GM21529 (cell line): Measurements from ENCODE around the gene CASP6.

Experiments used
- ATAC-seq: cut with Tn5 transposase; IDR thresholded peaks from one replicate; pipeline ENCODE4 v1.9.1; 2021; ENCODE audit not compliant: unreplicated experiment

Gene CASP6

DNA sequence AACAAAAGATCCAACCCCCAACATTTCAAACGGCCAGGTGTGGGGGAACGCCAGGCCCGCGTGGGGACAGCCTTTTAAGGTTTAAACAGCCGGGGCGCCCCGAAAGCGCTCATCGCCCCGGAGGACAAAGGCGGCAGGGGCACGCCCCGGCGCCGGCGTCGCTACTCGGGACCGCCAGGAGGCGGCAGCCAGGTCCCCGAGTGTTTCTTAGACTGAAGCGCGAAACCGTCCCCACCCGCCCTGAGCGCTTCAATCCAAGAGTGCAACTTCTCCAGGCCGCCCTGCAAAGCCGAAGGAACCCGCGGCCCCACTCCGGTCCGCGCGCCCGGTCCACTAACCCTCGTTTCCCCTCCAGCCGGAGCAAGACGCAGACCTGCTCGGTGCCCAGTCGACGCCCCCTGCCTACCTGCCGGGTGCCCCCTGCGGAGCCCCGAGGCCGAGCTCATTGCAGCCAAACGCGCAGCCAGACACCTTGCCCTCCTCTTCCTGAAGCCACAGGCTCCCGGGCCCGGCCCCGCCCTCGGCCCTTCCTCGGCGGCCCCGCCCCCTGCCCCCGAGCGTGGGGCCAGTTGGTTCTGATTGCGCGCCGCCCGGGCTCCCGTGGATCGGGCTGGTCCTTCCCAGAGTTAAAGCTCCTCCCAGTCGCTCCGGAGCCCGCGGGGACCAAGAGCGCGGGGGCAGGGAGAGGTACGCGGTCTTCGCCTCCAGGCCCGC lies at the start of gene CASP6:
Gene CASP6 (minus strand): TSS at position 496 of the 714 bp plus-strand sequence. CDS start 50 bp downstream, at position 446.
- ATAC-seq: peak; percentile 74

DNA sequence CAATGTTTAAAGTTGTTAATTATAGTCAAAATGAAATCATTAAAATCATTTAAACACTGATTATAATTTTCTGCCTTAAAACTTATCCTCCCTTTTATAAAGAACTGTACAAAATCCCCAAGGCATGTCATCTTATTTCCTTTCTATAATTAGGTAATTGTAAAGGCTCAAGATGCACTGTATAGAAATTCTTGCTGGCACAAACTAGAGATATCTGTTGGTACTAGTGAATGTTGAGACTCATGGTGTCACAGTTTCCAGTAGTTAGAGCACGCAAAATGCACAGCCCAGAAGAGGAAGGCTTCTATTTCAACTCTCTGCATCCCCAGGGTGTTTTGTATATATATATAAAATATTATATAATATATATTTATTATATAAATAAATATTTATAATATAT lies 49.3 kb upstream of the CASP6 start:
- ATAC-seq: no peak

DNA sequence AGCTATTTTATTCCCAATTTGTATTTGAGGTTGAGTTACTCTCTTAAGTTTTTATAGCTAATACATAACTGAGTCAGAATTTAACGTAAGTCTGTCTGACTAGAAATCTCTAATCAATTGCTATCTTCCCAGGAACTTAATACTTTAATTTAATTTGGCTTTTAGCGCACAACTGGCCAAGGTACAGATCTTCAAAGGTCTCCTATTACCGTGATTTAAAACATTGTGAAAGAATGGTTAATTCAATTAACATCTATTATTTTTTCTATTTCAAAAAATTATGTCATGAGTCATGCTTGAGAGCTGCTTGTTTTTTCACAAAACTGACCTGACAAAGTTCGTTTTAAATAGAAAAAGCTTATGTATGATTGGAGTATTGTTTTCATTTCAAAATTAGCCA lies 48.6 kb upstream of the CASP6 start:
- no peak for ATAC-seq

DNA sequence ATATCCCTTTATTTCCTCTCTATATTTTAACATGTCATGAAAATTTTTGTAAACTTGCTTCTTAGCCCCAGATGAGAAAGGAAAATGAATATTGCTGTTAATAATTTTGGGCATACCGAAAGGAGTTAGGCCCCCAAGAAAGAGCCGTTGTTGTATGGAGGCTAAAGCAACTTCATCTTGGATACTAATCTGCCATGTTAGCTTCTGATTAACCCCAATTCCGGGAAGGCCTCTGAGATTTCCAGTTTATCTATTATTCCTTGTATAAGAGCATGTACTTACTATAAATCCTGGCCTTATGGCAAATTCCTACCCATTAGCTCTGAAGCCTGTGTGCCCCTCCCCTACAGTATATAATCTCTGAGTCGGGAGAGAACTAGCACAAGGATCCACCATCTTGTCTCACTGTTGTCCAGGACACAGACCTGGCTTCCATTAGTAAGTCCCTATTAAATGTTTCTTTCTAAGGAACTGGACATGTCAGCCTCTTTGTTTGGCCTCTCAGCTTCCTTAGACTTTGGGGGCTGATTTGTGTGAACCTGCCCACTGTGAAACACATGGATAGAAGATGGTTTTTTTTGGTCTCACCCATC lies 47.5 kb upstream of the CASP6 start:
- ATAC-seq: no peak

DNA sequence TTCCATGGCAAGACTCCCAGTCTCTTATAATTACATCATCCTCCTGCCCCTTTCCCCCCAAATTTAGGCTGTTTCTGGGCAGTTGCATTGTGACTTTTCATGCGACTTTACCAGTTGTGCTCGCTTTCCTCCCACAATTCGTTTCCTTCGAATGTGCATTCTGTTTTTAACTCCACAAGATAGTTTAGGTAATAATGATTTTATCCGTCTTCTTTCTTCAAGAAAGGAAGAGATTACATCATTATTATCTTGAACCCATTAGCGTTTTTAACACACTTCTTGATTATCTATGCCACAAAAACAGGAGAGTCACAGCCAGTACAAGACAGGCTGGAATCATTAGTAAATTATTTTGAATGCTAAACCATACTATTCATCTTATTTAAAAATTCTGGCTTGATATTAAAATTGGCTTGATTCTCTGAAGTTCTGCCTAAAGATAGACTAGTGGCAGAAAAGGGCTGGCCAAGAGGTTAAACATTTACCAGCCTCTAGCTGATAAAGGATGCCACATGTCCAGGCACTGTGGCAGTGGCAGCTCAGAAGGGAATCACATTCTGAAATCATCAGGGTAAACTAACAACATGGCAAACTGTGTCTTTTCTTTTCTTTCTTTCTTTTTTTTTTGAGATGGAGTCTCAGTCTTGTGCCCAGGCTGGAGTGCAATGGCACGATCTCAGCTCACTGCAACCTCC lies 46.3 kb upstream of the CASP6 start:
- ATAC-seq: no peak

DNA sequence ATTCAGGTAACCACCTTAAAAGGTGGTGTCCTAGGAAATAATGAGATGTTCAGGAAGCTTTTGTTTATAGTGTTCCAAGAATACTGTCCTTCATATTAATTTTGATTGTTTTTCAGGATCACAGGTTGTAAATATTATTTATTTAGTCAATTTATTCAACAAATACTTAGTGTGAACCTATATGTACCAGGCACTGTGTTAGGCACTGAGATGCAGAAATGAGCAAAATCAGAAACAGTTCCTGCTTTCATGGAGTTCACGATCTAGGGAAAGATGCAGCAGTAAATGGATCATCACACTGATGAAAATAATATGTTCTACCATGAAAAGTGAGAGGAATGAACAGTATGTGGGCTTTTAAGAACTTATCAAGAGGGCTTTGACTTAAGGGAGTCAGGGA lies 44.9 kb upstream of the CASP6 start:
- no peak for ATAC-seq

DNA sequence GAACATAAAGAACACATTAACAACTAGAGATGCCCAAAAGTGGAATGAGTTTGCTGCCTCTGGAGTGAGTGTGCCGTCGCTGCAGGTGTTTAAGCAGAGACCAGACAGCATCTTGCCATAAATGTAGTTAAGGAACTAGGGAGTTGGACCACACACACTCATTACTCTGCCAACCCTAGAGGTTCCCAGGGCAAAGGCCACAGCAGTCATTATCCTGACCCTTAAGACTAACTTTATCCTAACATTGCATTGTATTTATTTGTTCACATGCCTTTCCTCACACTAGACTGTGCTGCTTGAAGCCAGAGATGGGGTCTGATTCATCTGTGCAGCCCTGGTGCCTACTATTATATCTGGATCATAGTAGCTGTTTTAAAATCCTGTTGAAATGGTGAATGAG lies 43.5 kb upstream of the CASP6 start:
- ATAC-seq: no peak

DNA sequence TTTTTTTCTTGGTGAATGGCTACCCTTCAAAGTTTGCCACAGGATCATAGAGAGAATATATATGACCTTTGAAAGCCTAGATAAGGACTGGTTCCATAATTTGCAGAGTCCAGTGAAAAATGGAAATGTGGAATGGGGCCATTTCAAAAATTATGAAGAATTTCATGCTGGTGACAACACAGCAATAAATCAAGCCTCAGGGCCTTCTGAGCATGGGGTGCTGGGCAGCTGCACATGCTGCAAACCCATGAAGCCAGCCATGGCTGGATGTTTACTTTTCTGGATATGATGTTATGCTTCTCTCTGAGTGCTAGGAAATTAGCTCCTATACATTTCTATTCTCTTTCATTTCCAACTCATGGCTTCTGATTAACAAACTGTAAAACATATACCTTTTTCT lies 42.6 kb upstream of the CASP6 start:
- ATAC-seq: no peak

DNA sequence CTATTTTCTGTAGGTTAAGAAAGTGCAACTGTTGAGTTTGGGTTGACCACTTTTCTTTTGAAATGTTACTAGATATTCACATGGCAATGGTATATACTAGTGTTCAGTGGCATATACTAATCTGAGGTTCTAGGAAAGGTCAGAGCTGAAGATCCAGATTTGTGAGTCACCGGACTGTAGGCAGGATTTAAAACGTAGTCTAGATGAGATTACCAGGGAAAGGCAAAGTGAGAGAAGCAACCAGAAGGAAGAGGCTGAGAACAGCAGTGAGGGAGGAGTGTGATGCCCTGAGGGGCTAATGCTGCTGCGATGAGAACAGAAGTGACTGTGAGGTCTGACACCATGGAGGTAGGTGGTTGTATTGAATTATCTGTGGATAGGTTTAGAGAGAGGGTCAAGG lies 36.3 kb upstream of the CASP6 start:
- ATAC-seq: no peak

DNA sequence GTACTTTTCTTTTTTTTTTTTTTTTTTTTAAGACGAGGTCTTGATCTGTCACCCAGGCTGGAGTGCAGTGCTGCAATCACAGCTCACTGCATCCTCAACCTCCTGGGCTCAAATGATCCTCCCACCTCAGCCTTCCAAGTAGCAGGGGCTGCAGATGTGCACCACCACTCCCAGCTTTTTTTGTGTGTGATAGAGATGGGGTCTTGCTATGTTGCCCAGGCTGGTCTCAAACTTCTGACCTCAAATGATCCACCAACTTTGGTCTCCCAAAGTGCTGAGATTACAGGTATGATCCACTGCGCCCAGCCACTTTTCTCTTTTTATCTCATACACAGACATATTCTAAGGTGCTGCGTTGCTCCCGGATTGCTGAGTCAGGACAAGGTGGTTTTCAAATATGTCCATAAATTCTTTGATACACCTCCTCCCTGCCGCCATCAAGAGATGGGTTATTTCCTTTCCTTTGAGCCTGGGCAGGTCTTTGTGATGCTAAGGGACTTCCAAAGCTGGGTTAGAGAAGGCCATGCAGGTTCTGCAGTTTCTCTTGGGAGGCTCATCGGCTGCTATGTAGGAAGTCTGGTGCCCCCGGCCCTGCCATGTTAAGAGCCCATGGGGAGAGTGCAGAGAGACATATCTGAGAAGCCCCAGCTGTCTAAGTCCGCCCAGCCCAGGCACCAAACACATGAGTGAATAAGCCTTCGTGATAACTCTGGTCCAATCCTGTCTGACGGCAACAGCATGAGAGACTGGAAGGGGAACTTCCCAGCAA lies 35.0 kb upstream of the CASP6 start:
- no peak for ATAC-seq

DNA sequence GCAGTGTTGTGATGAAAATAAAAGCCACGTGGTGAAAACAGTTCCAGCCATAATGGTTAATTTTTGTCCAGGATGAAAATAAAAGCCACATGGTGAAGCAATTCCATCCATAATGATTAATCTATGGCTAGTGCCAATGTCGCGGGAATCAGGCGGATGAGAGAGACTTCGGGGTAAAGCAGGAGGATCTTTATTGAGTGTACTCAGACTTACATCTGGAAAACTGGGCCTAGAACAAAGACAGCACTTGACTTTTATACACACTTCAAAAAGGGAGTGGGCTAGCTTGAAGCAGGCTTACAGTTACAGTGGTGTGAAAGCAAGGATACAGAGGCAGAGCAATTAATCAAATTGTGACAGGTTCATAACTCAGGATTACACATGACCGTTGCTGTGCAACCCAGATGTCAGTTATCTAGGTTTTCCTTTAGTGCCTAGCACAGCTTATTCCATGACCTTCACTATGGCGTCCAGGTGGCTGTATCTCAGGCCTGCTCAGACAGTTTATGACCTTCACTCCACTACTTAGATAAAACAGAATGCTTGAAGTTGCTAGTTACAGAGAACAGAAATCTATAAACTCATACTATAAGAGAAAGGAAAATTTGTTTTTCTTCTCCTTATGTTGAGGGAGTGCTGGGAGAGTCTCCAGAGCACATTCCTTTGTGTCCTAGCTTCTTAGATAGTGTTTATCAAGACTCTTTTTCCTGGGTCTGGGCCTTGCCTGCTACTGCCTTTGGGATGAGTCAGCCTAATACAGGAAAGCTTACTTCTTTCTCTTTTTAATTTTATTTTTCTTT lies 32.5 kb upstream of the CASP6 start:
- no peak for ATAC-seq

DNA sequence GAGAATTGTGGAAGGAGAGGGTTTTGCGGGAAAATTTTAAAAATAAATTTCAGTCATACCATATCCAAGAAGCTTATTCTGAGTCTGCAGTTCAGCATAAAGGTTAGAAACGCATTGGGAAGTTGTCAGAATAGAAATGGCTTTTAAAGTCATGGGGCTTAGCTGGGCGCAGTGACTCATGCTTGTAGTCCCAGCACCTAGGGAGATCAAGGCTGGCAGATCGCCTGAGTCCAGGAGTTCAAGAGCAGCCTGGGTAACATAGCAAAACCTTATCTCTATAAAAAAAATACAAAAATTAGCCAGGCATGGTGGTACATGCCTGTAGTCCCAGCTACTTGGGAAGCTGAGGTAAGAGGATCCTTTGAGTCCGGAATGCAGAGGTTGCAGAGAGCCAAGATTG lies 30.5 kb upstream of the CASP6 start:
- ATAC-seq: no peak

DNA sequence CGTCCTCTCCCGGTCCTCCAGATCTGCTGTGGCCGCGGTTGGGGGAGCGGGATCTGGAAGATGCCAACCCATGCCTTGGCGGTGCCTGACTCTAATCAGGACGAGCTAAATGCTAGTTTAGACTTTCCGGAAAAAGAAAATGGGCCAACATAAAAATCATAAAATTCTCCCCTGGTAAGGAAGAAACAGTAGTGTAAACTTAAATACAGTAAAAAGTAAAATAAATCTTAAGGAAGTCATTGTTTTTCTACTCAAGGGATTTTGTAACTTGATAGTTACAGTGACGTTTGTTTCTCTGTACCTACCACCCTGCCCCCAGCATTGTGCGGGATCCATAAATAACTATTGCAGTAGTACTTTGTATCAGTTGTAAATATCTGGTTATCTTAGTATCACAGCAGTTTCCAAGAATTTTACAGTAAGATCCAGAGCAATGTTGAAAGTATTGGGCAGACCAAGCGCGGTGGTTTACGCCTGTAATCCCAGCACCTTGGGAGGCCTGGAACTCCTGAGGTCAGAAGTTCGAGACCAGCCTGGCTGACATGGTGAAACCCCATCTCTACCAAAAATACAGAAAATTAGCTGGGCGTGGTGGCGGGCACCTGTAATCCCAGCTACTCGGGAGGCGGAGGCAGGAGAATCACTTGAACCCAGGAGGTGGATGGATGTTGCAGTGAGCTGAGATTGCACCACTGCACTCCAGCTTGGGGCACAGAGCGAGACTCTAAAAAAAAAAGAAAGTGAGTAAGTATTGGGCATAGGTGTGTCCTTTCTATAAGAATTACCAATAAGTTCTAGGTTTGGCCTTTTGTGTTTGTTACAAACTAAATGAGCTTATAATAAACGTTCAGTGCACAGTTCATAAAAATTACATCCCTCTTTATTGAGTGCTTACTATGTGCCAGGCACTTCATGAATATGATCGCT lies 27.6 kb upstream of the CASP6 start:
- ATAC-seq: no peak

DNA sequence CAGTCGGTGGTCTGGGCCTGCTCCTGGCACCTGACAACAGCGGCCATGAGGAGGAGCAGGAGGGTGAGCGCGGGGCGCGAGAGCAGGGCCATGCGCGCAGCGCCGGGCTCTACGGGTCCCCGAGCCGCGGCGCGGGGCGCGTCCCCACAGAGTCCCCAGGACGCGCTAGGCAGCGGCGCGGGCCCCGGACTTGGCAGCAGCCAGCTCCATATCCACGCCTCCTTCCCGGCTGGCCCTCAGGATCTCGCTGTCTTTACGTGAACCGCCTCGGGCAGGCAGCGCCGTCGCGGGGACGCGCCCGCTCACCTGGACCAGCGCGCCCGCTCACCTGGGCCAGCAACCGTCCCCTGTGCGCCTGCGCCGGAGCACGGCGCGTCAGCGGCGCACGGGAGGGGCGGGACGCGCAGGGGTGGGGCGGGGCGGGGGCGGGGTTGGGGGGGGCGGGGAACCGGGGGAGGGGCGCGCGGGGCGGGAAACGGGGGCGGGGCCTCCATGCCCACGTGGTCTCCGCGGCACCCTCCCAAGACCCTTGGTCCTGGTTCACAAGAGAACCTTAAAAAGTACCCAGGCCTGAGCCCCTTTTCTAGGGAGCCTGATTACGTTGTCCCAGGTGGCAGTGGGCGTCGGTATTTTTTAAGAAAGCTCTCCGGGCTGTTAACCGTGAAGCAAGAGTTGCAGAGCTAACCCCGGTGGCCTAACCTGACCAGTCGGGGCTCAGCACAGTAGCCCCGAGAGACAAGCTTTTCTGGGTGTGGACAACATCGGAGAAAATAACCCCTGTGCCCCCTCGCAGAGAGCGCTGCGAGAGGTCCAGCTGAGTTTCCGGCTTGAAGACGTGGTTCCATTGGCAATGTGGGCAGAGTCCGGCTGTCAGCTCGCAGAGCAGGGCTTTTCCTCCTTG lies 26.7 kb upstream of the CASP6 start, which contains the start of gene PLA2G12A:
Gene PLA2G12A (minus strand): TSS at position 353 of the 901 bp plus-strand sequence. CDS start 261 bp downstream, at position 92.
- peak; percentile 83 for ATAC-seq

DNA sequence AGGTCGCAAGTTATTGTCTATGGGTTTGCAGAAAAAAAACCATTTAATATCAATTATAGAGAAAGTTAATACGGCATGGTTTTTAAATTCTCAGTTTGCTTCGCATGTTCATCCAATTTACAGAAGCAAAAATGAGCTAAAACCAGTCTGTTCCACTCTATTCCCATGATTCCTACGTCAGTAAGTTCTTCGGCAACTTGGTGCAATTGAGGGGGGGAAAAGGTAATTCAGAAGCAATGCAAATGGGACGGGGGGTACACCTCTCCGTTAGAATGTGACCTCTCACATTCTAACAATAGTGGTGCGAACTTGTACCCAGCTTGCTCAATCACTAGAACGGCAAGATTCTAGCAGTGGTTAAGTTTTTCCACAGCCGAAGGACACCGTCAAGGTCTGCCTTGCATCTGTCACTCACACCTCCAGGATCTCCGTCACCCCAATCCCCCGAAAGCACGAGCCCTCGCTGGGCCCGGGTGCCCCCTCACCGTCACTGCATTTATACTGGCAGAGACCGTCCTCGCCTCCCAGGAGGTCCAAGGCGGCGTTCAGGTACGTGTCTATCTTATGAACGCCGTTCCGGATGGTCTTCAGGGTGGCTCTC lies 26.0 kb upstream of the CASP6 start:
- no peak for ATAC-seq

DNA sequence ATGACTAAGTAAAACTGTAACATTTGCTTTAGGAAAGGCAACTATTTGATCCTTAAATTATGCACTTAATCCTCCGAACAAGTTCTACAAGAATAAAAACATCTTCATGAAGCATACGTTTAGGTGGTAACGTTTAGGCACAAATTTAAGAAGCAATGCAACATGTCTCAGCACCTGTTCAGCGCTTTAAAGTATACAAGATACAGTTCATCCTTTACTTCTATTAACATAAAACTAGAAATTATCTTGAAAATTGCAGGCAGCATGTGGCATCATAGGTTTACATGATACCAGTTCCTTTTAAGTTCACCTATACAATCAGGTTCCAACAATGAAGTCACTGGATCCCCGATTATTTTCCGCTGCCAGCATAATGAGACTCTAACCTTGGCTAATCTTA lies 25.1 kb upstream of the CASP6 start:
- ATAC-seq: no peak

DNA sequence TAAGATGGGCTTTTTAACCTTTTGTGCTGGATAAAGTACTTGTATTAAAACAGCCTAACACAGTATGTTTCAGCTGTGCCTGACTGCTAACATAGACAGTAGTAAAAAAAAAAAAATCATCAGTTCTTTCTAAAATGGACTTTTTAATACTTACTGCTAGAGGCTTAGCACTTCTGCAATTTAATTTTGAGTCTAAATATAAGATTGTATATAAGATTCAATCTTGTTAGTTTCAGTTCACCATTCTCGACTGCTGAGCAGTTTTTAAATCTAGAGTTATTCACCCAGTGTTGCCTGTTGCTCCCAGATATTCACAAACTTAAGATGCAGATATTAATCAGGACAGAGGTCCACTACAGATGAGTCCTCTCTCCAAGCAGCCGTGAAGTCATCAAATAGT lies 19.9 kb upstream of the CASP6 start:
- ATAC-seq: no peak

DNA sequence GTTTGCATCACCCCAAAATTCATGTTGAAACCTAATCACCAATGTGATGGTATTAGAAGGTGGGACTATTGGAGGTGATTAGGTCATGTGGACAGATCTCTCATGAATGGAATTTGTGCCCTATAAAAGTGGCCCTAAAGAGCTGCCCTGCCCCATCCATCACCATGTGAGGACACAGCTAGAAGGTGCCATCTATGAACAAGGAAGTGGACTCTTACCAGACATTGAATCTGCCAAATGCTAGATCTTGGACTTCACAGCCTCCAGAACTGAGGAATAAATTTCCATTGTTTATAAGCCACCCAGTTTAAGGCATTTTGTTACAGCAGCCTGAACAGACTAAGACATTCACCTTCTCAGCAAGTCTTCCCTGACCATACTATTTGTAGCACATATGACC lies 19.1 kb upstream of the CASP6 start:
- ATAC-seq: no peak
